Measurements from ENCODE around the gene KRTAP5-4.

KRTAP5-4 gene

GRCh38 chr11:1571760-1572196 lies 50.2 kb downstream of the KRTAP5-4 start:
- TF ChIP-seq CTCF (IDR thresholded peaks at IDR 0.05; ENCODE audit: insufficient read depth, missing control alignments): no peak
- FAIRE-seq (no peak), DNase-seq (ENCODE audit: insufficient read length, low spot score) (no peak)
